ENCODE measurements around the gene SNX2. TPM values are rescaled to one million over a fixed set of nuclear protein-coding genes. Genes with fewer than 3 reads are reported as not detected.

SNX2 gene
- total RNA-seq, 1 experiment from 2014 or later: 123 TPM

DNA sequence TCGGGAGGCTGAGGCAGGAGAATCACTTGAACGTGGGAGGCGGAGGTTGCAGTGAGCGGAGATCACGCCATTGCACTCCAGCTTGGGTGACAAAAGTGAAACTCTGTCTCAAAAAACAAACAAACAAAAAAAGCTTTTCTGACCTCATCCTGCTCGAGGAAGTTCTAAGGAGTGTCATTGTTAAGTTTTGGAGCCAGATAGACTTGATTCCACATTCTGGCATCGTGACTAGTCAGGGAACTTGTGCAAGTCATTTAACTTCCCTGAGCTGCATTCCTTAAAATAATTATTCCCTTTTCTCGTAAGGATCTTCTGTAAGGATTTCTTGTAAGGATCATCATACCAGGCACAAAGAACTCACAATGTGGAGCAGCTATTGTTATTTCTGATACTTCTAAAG lies 96.8 kb downstream of the SNX2 start:
- POLR2A ChIA-PET: no interaction called here
- no TSS peak for BruUV-seq (replicated peaks)

DNA sequence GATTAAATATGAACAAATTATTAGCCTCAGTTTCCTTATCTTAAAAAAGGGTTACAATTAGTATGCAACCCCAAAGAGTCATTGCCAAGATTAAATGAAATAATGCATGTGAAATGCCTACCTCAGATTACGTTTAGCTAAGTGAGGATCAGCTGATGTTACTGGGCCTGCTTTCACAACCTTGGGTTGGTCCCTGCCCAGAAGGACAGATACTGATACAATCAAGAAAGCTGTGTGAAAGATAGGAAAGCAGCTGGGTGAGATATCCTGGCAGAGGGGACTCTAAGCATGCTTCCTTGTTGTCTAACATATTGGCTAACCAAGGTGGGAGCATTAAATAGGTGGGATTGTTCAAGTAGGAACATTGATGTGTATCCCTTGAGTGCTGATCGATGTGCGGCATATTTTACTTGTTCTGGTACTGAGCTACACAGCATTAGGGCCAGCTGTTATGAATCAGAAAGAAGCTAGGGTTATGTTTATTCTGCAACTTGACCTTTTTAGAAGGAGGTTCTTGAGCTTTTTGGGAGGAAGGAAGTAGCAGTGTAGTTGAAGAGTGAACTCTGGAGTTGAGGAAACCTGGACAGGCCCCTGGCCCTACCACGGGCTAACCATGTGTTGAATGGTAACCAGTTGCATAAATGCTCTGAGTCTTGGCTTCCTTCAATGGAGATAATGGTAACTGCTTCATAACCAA lies 99.4 kb downstream of the SNX2 start:
- intact Hi-C loops (cut with micrococcal nuclease; ENCODE audit: unreplicated experiment): no loop called here
- BruUV-seq (replicated peaks): no TSS peak
- POLR2A ChIA-PET: no interaction called here

More for the DNA sequence above, 96.8 kb downstream of the SNX2 start:
- Mint-ChIP-seq H3K27me3 (ENCODE audit: insufficient read depth, unreplicated experiment) (no peaks in the 10 kb centered on the region), H3K27ac (ENCODE audit: unreplicated experiment) (no peak overlapping the region), H3K4me3 (ENCODE audit: unreplicated experiment) (no peak overlapping the region), H3K9me3 (ENCODE audit: unreplicated experiment) (no peaks in the 10 kb centered on the region), H3K36me3 (ENCODE audit: insufficient read depth, unreplicated experiment) (peaks cover 2% of the 10 kb centered on the region), H3K4me1 (ENCODE audit: low read depth, unreplicated experiment) (peaks cover 5% of the 10 kb centered on the region)
- H3K9me3 ChIP-seq: no peaks in the 10 kb centered on the region
- H3K36me3 ChIP-seq (ENCODE audit: control insufficient read depth, insufficient read depth, low read length): no peaks in the 10 kb centered on the region
- no peak overlapping the region for H3K4me3 ChIP-seq (ENCODE audit: low read depth, low read length)
- no peaks in the 10 kb centered on the region for H3K27me3 ChIP-seq (replicated peaks; ENCODE audit: control insufficient read depth, insufficient read depth, low read length)
- intact Hi-C loops (cut with micrococcal nuclease; ENCODE audit: unreplicated experiment): no loop called here
- TF ChIP-seq, protein P1, sequence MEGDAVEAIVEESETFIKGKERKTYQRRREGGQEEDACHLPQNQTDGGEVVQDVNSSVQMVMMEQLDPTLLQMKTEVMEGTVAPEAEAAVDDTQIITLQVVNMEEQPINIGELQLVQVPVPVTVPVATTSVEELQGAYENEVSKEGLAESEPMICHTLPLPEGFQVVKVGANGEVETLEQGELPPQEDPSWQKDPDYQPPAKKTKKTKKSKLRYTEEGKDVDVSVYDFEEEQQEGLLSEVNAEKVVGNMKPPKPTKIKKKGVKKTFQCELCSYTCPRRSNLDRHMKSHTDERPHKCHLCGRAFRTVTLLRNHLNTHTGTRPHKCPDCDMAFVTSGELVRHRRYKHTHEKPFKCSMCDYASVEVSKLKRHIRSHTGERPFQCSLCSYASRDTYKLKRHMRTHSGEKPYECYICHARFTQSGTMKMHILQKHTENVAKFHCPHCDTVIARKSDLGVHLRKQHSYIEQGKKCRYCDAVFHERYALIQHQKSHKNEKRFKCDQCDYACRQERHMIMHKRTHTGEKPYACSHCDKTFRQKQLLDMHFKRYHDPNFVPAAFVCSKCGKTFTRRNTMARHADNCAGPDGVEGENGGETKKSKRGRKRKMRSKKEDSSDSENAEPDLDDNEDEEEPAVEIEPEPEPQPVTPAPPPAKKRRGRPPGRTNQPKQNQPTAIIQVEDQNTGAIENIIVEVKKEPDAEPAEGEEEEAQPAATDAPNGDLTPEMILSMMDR (IDR thresholded peaks at IDR 0.05; ENCODE audit: insufficient read depth in 1 of 2, low read depth in 1 of 2, low read length in 1 of 2, severe bottlenecking in 1 of 2, unreplicated experiment in 1 of 2): no peak
- CTCF ChIA-PET: no interaction called here
- no peak for DNase-seq
- H3K4me1 ChIP-seq: no peaks in the 10 kb centered on the region

GRCh38 chr5:122877518-122877917 lies 102.6 kb downstream of the SNX2 start:
- Histone ChIP-seq H3K4me1 (no peaks in the 10 kb centered on the region), H3K27me3 (replicated peaks; ENCODE audit: control insufficient read depth, insufficient read depth, low read length) (no peaks in the 10 kb centered on the region), H3K9me3 (no peaks in the 10 kb centered on the region), H3K4me3 (ENCODE audit: low read depth, low read length) (no peak overlapping the region), H3K36me3 (ENCODE audit: control insufficient read depth, insufficient read depth, low read length) (no peaks in the 10 kb centered on the region)
- DNase-seq: no peak
- BruUV-seq (replicated peaks): no TSS peak
- intact Hi-C loops (cut with micrococcal nuclease; ENCODE audit: unreplicated experiment): no loop called here
- no peak overlapping the region for H3K4me3 Mint-ChIP-seq (ENCODE audit: unreplicated experiment)
- TF ChIP-seq, protein P1 (IDR thresholded peaks at IDR 0.05; ENCODE audit: insufficient read depth in 1 of 2, low read depth in 1 of 2, low read length in 1 of 2, severe bottlenecking in 1 of 2, unreplicated experiment in 1 of 2): no peak
- peaks cover 13% of the 10 kb centered on the region for H3K36me3 Mint-ChIP-seq (ENCODE audit: insufficient read depth, unreplicated experiment)
- POLR2A ChIA-PET: no interaction called here
- no peak overlapping the region for H3K27ac Mint-ChIP-seq (ENCODE audit: unreplicated experiment)
- H3K4me1 Mint-ChIP-seq (ENCODE audit: low read depth, unreplicated experiment): peaks cover 5% of the 10 kb centered on the region
- CTCF ChIA-PET: no interaction called here
- H3K9me3 Mint-ChIP-seq (ENCODE audit: unreplicated experiment): no peaks in the 10 kb centered on the region
- H3K27me3 Mint-ChIP-seq (ENCODE audit: insufficient read depth, unreplicated experiment): no peaks in the 10 kb centered on the region

More for the DNA sequence above, 99.4 kb downstream of the SNX2 start:
- Histone ChIP-seq H3K4me3 (ENCODE audit: low read depth, low read length) (no peak overlapping the region), H3K27me3 (replicated peaks; ENCODE audit: control insufficient read depth, insufficient read depth, low read length) (no peaks in the 10 kb centered on the region), H3K4me1 (no peaks in the 10 kb centered on the region), H3K36me3 (ENCODE audit: control insufficient read depth, insufficient read depth, low read length) (no peaks in the 10 kb centered on the region), H3K9me3 (no peaks in the 10 kb centered on the region)
- H3K36me3 Mint-ChIP-seq (ENCODE audit: insufficient read depth, unreplicated experiment): peaks cover 13% of the 10 kb centered on the region
- H3K9me3 Mint-ChIP-seq (ENCODE audit: unreplicated experiment): no peaks in the 10 kb centered on the region
- TF ChIP-seq, protein P1 (IDR thresholded peaks at IDR 0.05; ENCODE audit: insufficient read depth in 1 of 2, low read depth in 1 of 2, low read length in 1 of 2, severe bottlenecking in 1 of 2, unreplicated experiment in 1 of 2): no peak
- H3K27ac Mint-ChIP-seq (ENCODE audit: unreplicated experiment): no peak overlapping the region
- H3K4me3 Mint-ChIP-seq (ENCODE audit: unreplicated experiment): no peak overlapping the region
- no peaks in the 10 kb centered on the region for H3K27me3 Mint-ChIP-seq (ENCODE audit: insufficient read depth, unreplicated experiment)
- H3K4me1 Mint-ChIP-seq (ENCODE audit: low read depth, unreplicated experiment): peaks cover 5% of the 10 kb centered on the region
- no peak for DNase-seq
- CTCF ChIA-PET: no interaction called here
